GM10266 (cell line): ENCODE data around the gene FHIT.

Source experiments
- DNase-seq: peaks from one replicate; pipeline ENCODE4 v3.0.0; 2012; ENCODE audit errors: extremely low spot score
- CTCF ChIP-seq: IDR thresholded peaks from 2 replicates; pipeline ENCODE4 v1.5.1; 2012; ENCODE audit warnings: mild to moderate bottlenecking, low read depth; ENCODE audit not compliant: control insufficient read depth, insufficient read depth; ENCODE audit errors: missing control alignments

Gene FHIT

GRCh38 chr3:59854061-59854709 is 1397.1 kb downstream of the FHIT start:
- no peak for TF ChIP-seq CTCF
- DNase-seq = no peak

DNA sequence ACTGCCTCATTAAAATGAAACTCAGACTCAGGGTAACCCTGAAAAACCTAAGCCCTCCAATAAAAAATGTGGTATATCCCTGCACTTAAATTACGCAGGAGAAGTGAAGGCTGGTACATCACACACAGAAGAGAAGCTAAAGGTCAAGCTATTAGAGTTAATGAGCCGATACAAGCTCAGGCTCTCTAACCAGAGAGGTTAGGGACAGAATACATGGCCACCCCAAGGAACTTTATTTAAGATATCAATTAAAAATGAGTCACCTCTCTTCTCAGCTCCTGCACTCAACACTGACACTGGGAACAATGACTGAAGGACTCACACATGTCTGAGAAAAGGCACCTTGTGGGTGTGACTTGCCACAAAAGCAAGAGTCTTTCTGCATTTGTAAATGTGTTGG is 1400.8 kb downstream of the FHIT start:
- no peak for TF ChIP-seq CTCF

GRCh38 chr3:59845386-59845785 is 1405.9 kb downstream of the FHIT start:
- no peak for DNase-seq
- no peak for TF ChIP-seq CTCF

More for the DNA sequence above, 1400.8 kb downstream of the FHIT start:
- no peak for DNase-seq

DNA sequence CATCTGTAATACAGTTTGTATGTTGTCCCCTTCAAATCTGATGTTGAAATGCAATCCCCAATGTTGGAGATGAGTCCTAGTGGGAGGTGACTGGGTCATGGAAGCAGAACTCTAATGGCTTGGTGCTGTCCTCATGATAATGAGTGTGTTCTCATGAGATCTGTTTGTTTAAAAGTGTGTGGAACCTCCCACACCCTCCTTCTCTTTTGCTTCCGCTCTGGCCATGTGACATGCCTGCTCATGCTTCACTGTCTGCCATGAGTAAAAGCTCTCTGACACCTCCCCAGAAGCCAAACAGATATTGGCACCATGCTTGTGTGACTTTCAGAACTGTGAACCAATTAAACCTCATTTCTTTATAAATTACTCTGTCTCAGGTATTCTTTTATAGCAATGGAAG is 1407.4 kb downstream of the FHIT start:
- TF ChIP-seq CTCF = no peak
- DNase-seq = no peak

DNA sequence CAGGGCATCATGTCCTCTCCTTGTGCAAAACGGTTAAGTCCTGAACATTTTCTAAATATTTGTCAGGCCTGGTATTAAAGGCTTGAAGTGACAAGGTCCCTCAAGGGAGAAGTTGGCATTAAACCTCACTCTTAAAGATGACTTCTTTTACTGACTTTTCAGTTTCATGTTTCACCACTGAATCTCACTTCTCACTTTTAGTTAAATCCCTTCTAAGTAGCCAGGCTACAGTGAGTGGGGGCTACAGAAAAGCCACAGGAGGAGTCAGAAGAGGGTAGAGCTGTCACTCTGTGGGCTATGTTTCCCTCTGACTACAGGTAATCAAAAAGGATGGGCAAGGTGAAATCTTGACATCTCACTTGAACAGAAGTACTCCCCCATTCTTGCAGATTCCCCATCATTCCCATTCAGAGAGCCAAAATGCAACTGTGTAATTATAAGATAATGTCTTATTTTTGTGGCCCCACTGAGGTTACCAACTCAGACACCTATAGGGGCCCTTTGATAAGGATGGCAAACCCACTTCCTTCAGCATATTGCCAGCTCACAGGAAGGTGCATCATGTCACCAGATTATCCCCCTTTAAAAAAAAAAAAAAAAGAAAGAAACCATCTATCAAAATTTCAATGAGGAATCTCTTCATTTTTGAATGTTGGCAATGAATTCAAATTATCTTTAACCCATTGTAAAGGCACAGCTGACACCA is 1411.3 kb downstream of the FHIT start:
- TF ChIP-seq CTCF = no peak
- peak; percentile 5 for DNase-seq

DNA sequence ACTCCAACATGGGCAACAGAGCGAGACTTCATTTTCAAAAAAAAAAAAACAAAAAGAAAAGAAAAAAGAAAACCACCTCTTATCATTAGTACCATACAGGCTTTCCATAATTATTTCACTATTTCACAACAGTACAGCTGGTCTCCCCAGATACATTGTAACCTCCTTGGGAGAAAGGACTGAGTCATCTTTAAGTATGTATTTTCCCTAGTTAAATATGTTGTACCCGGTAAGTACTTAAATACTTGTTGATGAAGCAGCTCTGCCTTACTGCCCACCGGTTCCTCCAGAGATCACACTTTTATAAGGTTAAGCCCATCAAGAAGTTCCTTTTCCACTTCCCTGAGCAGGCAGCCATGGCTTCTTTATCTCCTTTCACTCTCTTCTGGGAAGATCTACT is 1412.0 kb downstream of the FHIT start:
- TF ChIP-seq CTCF = no peak
- DNase-seq = no peak

DNA sequence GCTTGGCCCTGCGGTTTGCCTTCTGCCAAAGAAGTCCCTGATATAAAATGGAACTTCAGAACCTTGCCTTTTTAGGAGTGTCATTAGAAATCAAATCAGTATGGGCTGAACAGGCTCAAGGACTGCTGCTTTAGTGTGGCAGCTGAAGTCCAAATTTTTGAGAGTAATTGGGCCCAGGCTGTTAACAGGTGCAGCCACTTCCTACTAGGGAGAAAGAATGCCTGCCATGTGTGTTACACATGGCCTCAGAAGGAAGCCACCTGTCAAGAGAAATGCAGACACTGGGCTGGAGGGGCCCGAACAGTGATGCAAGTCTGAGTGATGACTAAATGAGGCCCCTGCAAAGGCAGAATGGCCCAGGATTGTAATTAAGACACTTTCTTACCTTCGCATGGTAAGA is 1414.7 kb downstream of the FHIT start:
- DNase-seq = no peak
- TF ChIP-seq CTCF = no peak
